Heart right ventricle (tissue), 16 donors: ENCODE results near the gene GMPR2. TPM values are rescaled to one million over a fixed set of nuclear protein-coding genes. Genes with fewer than 3 reads are reported as not detected.

ENCODE experiments used
- ATAC-seq, 8 donors: fragments of 200-7000 bp; cut with Tn5 transposase; one replicate each; pipeline ENCODE4 v1.9.1; 2020; ENCODE audit warnings: mild to moderate bottlenecking in 8 of 8, moderate library complexity in 8 of 8, moderate number of reproducible peaks in 1 of 8
- DNase-seq, 2 donors: peaks; one replicate each; pipeline ENCODE4 v3.0.0-alpha.2; 2020
- H3K27ac ChIP-seq, 10 donors: fragments of 200-600 bp; sonication (generic) in 2 of 10; one replicate each; pipeline versions ENCODE4 v1.5.0 to v1.8.0; 2020 to 2022; ENCODE audit warnings: mild to moderate bottlenecking in 3 of 10
- H3K27me3 ChIP-seq, 7 donors: fragments of 200-600 bp; one replicate each; pipeline ENCODE4 v1.8.0; 2021 to 2022; ENCODE audit warnings: mild to moderate bottlenecking in 2 of 7
- H3K36me3 ChIP-seq, 9 donors: fragments of 200-600 bp; sonication (generic) in 1 of 9; one replicate each; pipeline versions ENCODE4 v1.5.0 to v1.8.0; 2020 to 2022; ENCODE audit warnings: mild to moderate bottlenecking in 2 of 9
- H3K4me1 ChIP-seq, 9 donors: fragments of 200-600 bp; sonication (generic) in 1 of 9; one replicate each; pipeline versions ENCODE4 v1.5.0 to v1.8.0; 2020 to 2022; ENCODE audit warnings: mild to moderate bottlenecking in 4 of 9
- H3K4me3 ChIP-seq, 10 donors: fragments of 200-600 bp; sonication (generic) in 2 of 10; one replicate each; pipeline versions ENCODE4 v1.5.0 to v1.8.0; 2020 to 2022; ENCODE audit warnings: mild to moderate bottlenecking in 7 of 10, moderate library complexity in 2 of 10
- H3K9me3 ChIP-seq, 11 donors: fragments of 200-600 bp in 10 of 11; sonication (generic) in 2 of 11; one replicate each; pipeline versions ENCODE4 v1.5.0 to v1.8.0; 2013 to 2022; ENCODE audit warnings: mild to moderate bottlenecking in 2 of 11, control low read depth in 1 of 11, moderate library complexity in 1 of 11
- WGBS, 2 donors: extraction: QIAGEN DNeasy Blood & Tissue Kit; methylation state at CpG; one replicate each; pipeline ENCODE4 v1.1.7; 2013; ENCODE audit warnings: inconsistent platforms in 1 of 2; 5-methylcytosine and 5-hydroxymethylcytosine counted together
- intact Hi-C, 10 donors: fragments of 100-400 bp; cut with DNase I; formaldehyde crosslinking; loops; one replicate each; pipeline versions ENCODE4 v1.11.1 to v1.14.2; 2022
- polyA plus RNA-seq, 2 donors: library from polyadenylated mRNA; stranded (reverse); fragments of 200-250 nt; gene quantifications; one replicate each; pipeline ENCODE4 v1.2.3, GENCODE V29; 2013
- total RNA-seq, 10 donors: library from RNA; stranded (reverse); fragmentation: NEBNext Ultra II Directional in 3 of 10; extraction: Animal tissue kit (Norgen Biotek cat#: 25700) in 3 of 10; gene quantifications; one replicate each; pipeline versions ENCODE4 v1.2.1 to v1.2.4, GENCODE V29; 2021 to 2023
- TF ChIP-seq, protein P1 (sequence below), 9 donors: fragments of 200-600 bp; sonication (generic) in 2 of 9; IDR thresholded peaks; one replicate each; pipeline versions ENCODE4 v1.5.0 to v1.8.0; 2021 to 2022; ENCODE audit warnings: antibody characterized with exemption in 9 of 9, mild to moderate bottlenecking in 5 of 9, moderate library complexity in 1 of 9
- donor health status: Arrhythmogenic right ventricular cardiomyopathy.
- donor health status: ischemic (EF 13 %, LVEDD 7.1; RV severe dilation, severe dysfunction).
- donor health status: healthy with polysubstance abuse.
- donor health status: DM: no; HTN: yes; CAD: no.
- donor health status: DM: no; HTN: no; CAD: no.
- donor health status: ischemic (EF 25% LVEDD 6.9; RV normal size, moderate dysfunction).
- donor health status: ischemic (EF 25% LVEDD 5.7; RV mildly dilated, moderate dysfunction).
- donor health status: healthy.
- donor health status: DM: yes; HTN: yes; CAD: no.
- donor health status: Ischemic cardiomyopathy.
- donor health status: ischemic (EF 35%, LVEDD 5.7; RV mildly dilated, moderate dysfunction).
- donor health status: nonischemic (EF 11% LVEDD 7.7; RV severe dilation, severe dysfunction).
- donor health status: DM: yes; HTN: yes; CAD: no.
- donor health status: PGD.
- donor health status: ischemic (EF 29% LVEDD 5.4; RV normal size, mild dysfunction).
- donor health status: nonischemic (EF 23%, LVEDD 6.1; RV moderate dilation, normal function).

The GMPR2 gene
- total and polyA plus RNA-seq, 12 donors = 26.4 to 46.9 (median 32.7) TPM

DNA sequence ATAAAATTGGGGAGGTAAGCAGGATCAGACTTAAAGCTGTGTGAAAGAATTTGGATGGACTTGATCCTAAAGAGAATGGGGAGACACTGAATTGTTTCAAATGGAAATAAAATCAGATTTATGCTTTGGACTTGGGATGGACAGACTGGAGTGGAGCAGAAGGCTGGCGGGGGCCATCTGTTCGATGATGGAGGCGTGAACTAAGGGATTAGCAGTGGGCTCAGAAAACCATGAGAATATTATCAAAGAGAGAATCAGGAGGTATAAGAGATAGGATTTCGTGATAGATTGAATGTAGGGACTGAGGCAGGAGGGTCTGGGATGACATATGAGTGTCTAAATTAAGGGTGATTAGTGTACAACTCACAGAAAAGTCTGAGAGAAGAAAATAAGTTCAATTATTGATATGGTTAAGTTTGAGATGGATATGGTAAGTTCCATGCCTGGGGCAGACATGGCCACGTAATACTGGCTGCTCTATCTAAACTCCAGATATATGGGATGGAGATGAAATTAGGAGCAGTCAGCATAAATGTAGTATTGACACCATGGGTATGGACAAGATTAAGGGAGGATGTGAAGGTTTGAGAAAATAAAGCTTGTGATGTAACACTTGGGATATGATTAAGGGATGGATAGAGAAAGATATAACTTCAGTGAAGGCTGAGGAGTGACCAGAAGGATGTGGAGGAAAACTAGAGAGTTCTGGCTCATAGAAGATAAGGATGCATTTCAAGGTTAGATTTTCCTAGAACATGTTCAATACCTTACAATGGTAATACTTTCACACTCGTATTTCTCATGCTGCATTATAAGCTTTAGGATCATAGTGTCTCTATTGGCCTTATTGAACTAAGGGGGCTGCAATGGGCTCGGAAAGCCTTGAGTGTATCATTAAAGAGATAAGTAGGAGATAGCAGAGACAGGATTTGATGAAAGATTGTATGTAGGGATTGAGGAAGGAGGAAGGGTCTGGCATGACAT lies 28.3 kb upstream of the GMPR2 start:
- Histone ChIP-seq H3K27ac (no peak overlapping the region), H3K9me3 (no peaks in the 10 kb centered on the region), H3K27me3 (no peaks in the 10 kb centered on the region), H3K4me1 (peaks cover 0 to under 1% (median 0%) of the 10 kb centered on the region in 9 donors), H3K4me3 (no peak overlapping the region), H3K36me3 (peaks cover 0 to 85% (median 29%) of the 10 kb centered on the region in 9 donors)
- ATAC-seq = no peak
- intact Hi-C loops = no loop called here
- no peak for DNase-seq
- 95 to 96% methylated on average over 7 of the region's 7 CpGs for whole genome bisulfite sequencing, 2 donors
- TF ChIP-seq, protein P1, sequence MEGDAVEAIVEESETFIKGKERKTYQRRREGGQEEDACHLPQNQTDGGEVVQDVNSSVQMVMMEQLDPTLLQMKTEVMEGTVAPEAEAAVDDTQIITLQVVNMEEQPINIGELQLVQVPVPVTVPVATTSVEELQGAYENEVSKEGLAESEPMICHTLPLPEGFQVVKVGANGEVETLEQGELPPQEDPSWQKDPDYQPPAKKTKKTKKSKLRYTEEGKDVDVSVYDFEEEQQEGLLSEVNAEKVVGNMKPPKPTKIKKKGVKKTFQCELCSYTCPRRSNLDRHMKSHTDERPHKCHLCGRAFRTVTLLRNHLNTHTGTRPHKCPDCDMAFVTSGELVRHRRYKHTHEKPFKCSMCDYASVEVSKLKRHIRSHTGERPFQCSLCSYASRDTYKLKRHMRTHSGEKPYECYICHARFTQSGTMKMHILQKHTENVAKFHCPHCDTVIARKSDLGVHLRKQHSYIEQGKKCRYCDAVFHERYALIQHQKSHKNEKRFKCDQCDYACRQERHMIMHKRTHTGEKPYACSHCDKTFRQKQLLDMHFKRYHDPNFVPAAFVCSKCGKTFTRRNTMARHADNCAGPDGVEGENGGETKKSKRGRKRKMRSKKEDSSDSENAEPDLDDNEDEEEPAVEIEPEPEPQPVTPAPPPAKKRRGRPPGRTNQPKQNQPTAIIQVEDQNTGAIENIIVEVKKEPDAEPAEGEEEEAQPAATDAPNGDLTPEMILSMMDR (IDR thresholded peaks at IDR 0.05) = no peak

DNA sequence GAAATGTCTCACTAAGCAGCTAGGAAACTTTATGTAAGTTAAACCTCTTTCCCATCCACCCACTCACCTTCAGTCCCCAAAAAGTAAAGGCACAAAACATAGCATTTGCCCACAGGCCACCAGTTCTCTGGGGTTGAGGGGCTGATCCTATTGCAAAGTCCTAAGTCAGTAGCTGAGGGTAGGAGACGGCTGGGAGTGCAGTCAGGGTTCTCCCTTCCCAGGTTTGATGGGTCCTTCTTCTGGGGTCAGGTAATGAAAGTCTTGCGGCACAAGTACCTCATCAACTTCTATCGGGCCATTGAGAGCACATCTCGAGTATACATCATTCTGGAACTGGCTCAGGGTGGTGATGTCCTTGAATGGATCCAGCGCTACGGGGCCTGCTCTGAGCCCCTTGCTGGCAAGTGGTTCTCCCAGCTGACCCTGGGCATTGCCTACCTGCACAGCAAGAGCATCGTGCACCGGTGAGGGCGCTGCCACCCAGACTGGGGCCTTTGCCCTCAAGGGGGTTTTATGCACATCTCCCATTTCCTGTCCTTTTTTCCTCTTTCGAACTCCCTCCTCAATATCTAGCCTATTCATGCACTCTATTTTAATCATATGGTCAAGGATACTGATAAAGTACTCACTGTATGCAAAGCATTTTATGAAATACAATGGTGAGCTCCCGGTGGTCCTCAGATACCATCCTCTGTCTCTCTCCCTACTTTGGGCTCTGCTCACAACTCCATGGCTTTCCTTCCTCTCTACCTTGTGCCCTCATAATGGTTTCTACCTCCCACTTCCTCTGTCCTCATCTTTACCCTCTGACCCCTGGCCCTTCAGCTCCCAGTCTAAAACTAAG lies 26.2 kb upstream of the GMPR2 start:
- peaks cover 0 to 90% (median 35%) of the 10 kb centered on the region in 9 donors for H3K36me3 ChIP-seq
- 97 to 99% methylated on average over 11 of the region's 11 CpGs for WGBS, 2 donors
- H3K9me3 ChIP-seq = no peaks in the 10 kb centered on the region
- DNase-seq (no peak), ATAC-seq (no peak)
- H3K27ac ChIP-seq = no peak overlapping the region
- TF ChIP-seq, protein P1 (IDR thresholded peaks at IDR 0.05) = no peak
- intact Hi-C loops = no loop called here
- peaks cover 0 to 4% (median 0%) of the 10 kb centered on the region in 9 donors for H3K4me1 ChIP-seq
- no peak overlapping the region for H3K4me3 ChIP-seq
- no peaks in the 10 kb centered on the region for H3K27me3 ChIP-seq

DNA sequence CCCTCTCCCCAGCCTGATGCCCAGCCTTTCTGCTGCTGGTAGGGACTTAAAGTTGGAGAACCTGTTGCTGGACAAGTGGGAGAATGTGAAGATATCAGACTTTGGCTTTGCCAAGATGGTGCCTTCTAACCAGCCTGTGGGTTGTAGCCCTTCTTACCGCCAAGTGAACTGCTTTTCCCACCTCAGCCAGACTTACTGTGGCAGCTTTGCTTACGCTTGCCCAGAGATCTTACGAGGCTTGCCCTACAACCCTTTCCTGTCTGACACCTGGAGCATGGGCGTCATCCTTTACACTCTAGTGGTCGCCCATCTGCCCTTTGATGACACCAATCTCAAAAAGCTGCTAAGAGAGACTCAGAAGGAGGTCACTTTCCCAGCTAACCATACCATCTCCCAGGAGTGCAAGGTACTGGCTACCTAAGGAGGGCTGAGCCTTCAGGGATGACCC lies 25.6 kb upstream of the GMPR2 start:
- Histone ChIP-seq H3K4me3 (no peak overlapping the region), H3K4me1 (peaks cover 0 to 10% (median 3%) of the 10 kb centered on the region in 9 donors), H3K27ac (no peak overlapping the region), H3K27me3 (no peaks in the 10 kb centered on the region), H3K9me3 (no peaks in the 10 kb centered on the region), H3K36me3 (peaks cover 0 to 86% (median 35%) of the 10 kb centered on the region in 9 donors)
- 97 to 98% methylated on average over 5 of the region's 5 CpGs for WGBS, 2 donors
- intact Hi-C loops = no loop called here
- TF ChIP-seq, protein P1 (IDR thresholded peaks at IDR 0.05) = no peak
- peak in 1 of 8 donors; percentile 16 for ATAC-seq
- no peak for DNase-seq

DNA sequence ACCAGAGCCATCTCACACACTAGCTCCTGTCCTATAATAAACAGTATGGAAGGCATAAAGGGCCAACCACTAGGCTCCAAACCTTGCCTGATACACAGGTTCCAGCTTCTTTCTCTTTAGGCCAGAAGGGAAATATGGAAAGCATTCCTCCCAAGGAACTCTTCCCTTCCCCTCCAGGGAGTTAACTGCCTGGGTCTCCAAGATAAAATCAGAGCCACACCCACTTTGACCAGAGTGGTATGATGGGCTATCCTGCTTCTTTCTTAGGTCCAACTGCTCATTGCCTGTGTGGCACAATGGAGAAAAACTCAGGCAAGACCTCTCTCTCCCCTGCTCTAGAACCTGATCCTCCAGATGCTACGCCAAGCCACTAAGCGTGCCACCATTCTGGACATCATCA lies 25.1 kb upstream of the GMPR2 start:
- H3K27me3 ChIP-seq = no peaks in the 10 kb centered on the region
- TF ChIP-seq, protein P1 (IDR thresholded peaks at IDR 0.05) = no peak
- DNase-seq = no peak
- no peak overlapping the region for H3K4me3 ChIP-seq
- ATAC-seq = no peak
- peaks cover 0 to 81% (median 35%) of the 10 kb centered on the region in 9 donors for H3K36me3 ChIP-seq
- 99 to 100% methylated on average over 2 of the region's 2 CpGs for WGBS, 2 donors
- H3K9me3 ChIP-seq = no peaks in the 10 kb centered on the region
- H3K27ac ChIP-seq = no peak overlapping the region
- intact Hi-C loops = no loop called here
- H3K4me1 ChIP-seq = peaks cover 0 to 15% (median 6%) of the 10 kb centered on the region in 9 donors
